ENCODE results near the gene NOS2. TPM values are rescaled to one million over a fixed set of nuclear protein-coding genes. Genes with fewer than 3 reads are reported as not detected.

NOS2 gene
- total RNA-seq, 1 donor from 2014 or later = not detected

GRCh38 chr17:27809555-27809954 is 9.2 kb upstream of the NOS2 start:
- no peak for DNase-seq
- intact Hi-C loops (cut with micrococcal nuclease) = loop anchor here (5.0 kb wide), 1 partner anchor 233 kb away; the partner anchor contains the start of gene NLK
- no peaks in the 10 kb centered on the region for H3K9me3 Mint-ChIP-seq
- no peak for ATAC-seq (ENCODE audit: low read depth)
- H3K4me1 Mint-ChIP-seq = peaks cover 51% of the 10 kb centered on the region
- no peak for TF ChIP-seq CTCF (IDR thresholded peaks at IDR 0.05)
- no peaks in the 10 kb centered on the region for H3K36me3 Mint-ChIP-seq (ENCODE audit: low read depth)
- POLR2A ChIA-PET = no interaction called here
- no peak overlapping the region for H3K27ac Mint-ChIP-seq
- H3K4me3 Mint-ChIP-seq = no peak overlapping the region
- peaks cover 2% of the 10 kb centered on the region for H3K27me3 Mint-ChIP-seq
- CTCF ChIA-PET = interaction anchor here (7.3 kb wide), 1 partner anchor 72 kb away, joined by 183 read pairs; no protein-coding TSS in a partner anchor

GRCh38 chr17:27808628-27809027 is 8.3 kb upstream of the NOS2 start:
- ChIA-PET POLR2A (interaction anchor here (0.6 to 4.3 kb wide), 5 partner anchors 65 to 338 kb away, joined by 3 to 26 read pairs (median 6); partner anchors contain the start of gene LYRM9), CTCF (interaction anchor here (1.2 to 8.5 kb wide), 5 partner anchors 38 to 443 kb away, joined by 3 to 183 read pairs (median 5); partner anchors contain the start of gene LYRM9)
- Mint-ChIP-seq H3K4me1 (peaks cover 51% of the 10 kb centered on the region), H3K27ac (peak overlapping the region; percentile 91), H3K4me3 (peak overlapping the region; percentile 63), H3K9me3 (no peaks in the 10 kb centered on the region), H3K27me3 (no peaks in the 10 kb centered on the region), H3K36me3 (ENCODE audit: low read depth) (no peaks in the 10 kb centered on the region)
- no peak for TF ChIP-seq CTCF (IDR thresholded peaks at IDR 0.05)
- intact Hi-C loops (cut with micrococcal nuclease) = loop anchor here (5.0 kb wide), 1 partner anchor 234 kb away; the partner anchor contains the start of gene NLK
- ATAC-seq (ENCODE audit: low read depth) (no peak), DNase-seq (no peak)

GRCh38 chr17:27807567-27808470 is 7.5 kb upstream of the NOS2 start:
- CTCF ChIA-PET = interaction anchor here (1.1 to 8.5 kb wide), 6 partner anchors 39 to 444 kb away, joined by 3 to 183 read pairs (median 4); partner anchors contain the start of gene LYRM9
- no peak for TF ChIP-seq CTCF (IDR thresholded peaks at IDR 0.05)
- peak overlapping the region; percentile 63 for H3K4me3 Mint-ChIP-seq
- intact Hi-C loops (cut with micrococcal nuclease) = loop anchor here (5.0 kb wide), 1 partner anchor 234 kb away; the partner anchor contains the start of gene NLK
- H3K36me3 Mint-ChIP-seq (ENCODE audit: low read depth) = no peaks in the 10 kb centered on the region
- DNase-seq = peak; percentile 26
- POLR2A ChIA-PET = interaction anchor here (0.6 to 4.3 kb wide), 5 partner anchors 65 to 339 kb away, joined by 3 to 26 read pairs (median 6); partner anchors contain the start of gene LYRM9
- H3K27ac Mint-ChIP-seq = peak overlapping the region; percentile 91
- no peaks in the 10 kb centered on the region for H3K27me3 Mint-ChIP-seq
- ATAC-seq (ENCODE audit: low read depth) = peak; percentile 85
- H3K9me3 Mint-ChIP-seq = no peaks in the 10 kb centered on the region
- H3K4me1 Mint-ChIP-seq = peaks cover 51% of the 10 kb centered on the region

GRCh38 chr17:27805520-27806146 is 5.3 kb upstream of the NOS2 start:
- ATAC-seq (ENCODE audit: low read depth) (peak; percentile 64), DNase-seq (peak; percentile 61)
- Mint-ChIP-seq H3K36me3 (ENCODE audit: low read depth) (no peaks in the 10 kb centered on the region), H3K4me3 (peak overlapping the region; percentile 83), H3K4me1 (peaks cover 50% of the 10 kb centered on the region), H3K9me3 (no peaks in the 10 kb centered on the region), H3K27ac (peak overlapping the region; percentile 96), H3K27me3 (no peaks in the 10 kb centered on the region)
- intact Hi-C loops (cut with micrococcal nuclease) = loop anchor here (1.0 to 5.0 kb wide), 7 partner anchors 45 to 611 kb away; partner anchors contain the start of genes IFT20, LYRM9, NLK and TNFAIP1
- no peak for TF ChIP-seq CTCF (IDR thresholded peaks at IDR 0.05)
- POLR2A ChIA-PET = interaction anchor here (0.5 to 4.3 kb wide), 9 partner anchors 9 to 576 kb away, joined by 3 to 26 read pairs (median 3); partner anchors contain the start of genes IFT20, LYRM9, POLDIP2 and TNFAIP1
- CTCF ChIA-PET = interaction anchor here (0.6 to 8.5 kb wide), 27 partner anchors 8 to 611 kb away, joined by 3 to 183 read pairs (median 4); partner anchors contain the start of genes IFT20, LYRM9 and TNFAIP1

Data from activated B cell treated with CpG ODN at 0.5 μM for 24 hours (primary cell).